RWPE2 (cell line): ENCODE measurements around the gene CFAP46.

Source experiments
- ATAC-seq: fragments of 200-7000 bp; cut with Tn5 transposase; 3 replicates; pipeline ENCODE4 v1.9.1; 2021; ENCODE audit warnings: low read depth
- DNase-seq: peaks from one replicate; pipeline ENCODE4 v3.0.0-alpha.2; 2020; ENCODE audit warnings: low spot score
- H3K27ac ChIP-seq: fragments of 450-650 bp; 2 replicates; pipeline ENCODE4 v1.5.1; 2017; ENCODE audit warnings: mild to moderate bottlenecking; ENCODE audit not compliant: poor library complexity, severe bottlenecking
- H3K27me3 ChIP-seq: fragments of 250-450 bp; sonication (Bioruptor Pico); 2 replicates; pipeline ENCODE4 v1.5.1; 2021; ENCODE audit warnings: mild to moderate bottlenecking, moderate library complexity; ENCODE audit not compliant: insufficient read depth, poor library complexity, severe bottlenecking
- H3K36me3 ChIP-seq: fragments of 250-450 bp; sonication (Bioruptor Pico); 2 replicates; pipeline ENCODE4 v1.5.1; 2020; ENCODE audit warnings: low read depth, mild to moderate bottlenecking, moderate library complexity
- H3K4me1 ChIP-seq: fragments of 250-450 bp; sonication (Bioruptor Pico); 2 replicates; pipeline ENCODE4 v1.5.1; 2021; ENCODE audit warnings: mild to moderate bottlenecking, moderate library complexity; ENCODE audit not compliant: insufficient read depth, poor library complexity, severe bottlenecking
- H3K4me3 ChIP-seq: fragments of 250-450 bp; sonication (Bioruptor Pico); 2 replicates; pipeline ENCODE4 v1.5.1; 2021; ENCODE audit warnings: mild to moderate bottlenecking, moderate library complexity; ENCODE audit not compliant: severe bottlenecking
- H3K9me3 ChIP-seq: fragments of 250-450 bp; sonication (Bioruptor Pico); 2 replicates; pipeline ENCODE4 v1.5.1; 2021; ENCODE audit warnings: mild to moderate bottlenecking, moderate library complexity; ENCODE audit not compliant: severe bottlenecking
- CTCF ChIP-seq: fragments of 450-650 bp; IDR thresholded peaks from one replicate; pipeline ENCODE4 v1.5.1; 2017; ENCODE audit warnings: mild to moderate bottlenecking, moderate library complexity; ENCODE audit not compliant: poor library complexity, severe bottlenecking

The CFAP46 gene

GRCh38 chr10:132836832-132837540 lies 105.4 kb downstream of the CFAP46 start:
- no peak overlapping the region for H3K4me3 ChIP-seq
- H3K36me3 ChIP-seq = no peaks in the 10 kb centered on the region
- H3K4me1 ChIP-seq = no peaks in the 10 kb centered on the region
- peaks cover 27% of the 10 kb centered on the region for H3K27me3 ChIP-seq
- peak; percentile 82 for TF ChIP-seq CTCF
- H3K27ac ChIP-seq = no peak overlapping the region
- no peak for DNase-seq
- ATAC-seq = peak; percentile 17; the same call in 1 of the 3 replicates
- no peaks in the 10 kb centered on the region for H3K9me3 ChIP-seq

GRCh38 chr10:132836248-132836831 lies 106.0 kb downstream of the CFAP46 start:
- H3K27me3 ChIP-seq = peaks cover 34% of the 10 kb centered on the region
- no peaks in the 10 kb centered on the region for H3K36me3 ChIP-seq
- H3K4me3 ChIP-seq = no peak overlapping the region
- H3K4me1 ChIP-seq = no peaks in the 10 kb centered on the region
- 0 out of 3 replicates have a peak, but pooled peaks have one; percentile 19 for ATAC-seq
- no peaks in the 10 kb centered on the region for H3K9me3 ChIP-seq
- no peak overlapping the region for H3K27ac ChIP-seq
- no peak for DNase-seq
- TF ChIP-seq CTCF = no peak

GRCh38 chr10:132835848-132836233 lies 106.5 kb downstream of the CFAP46 start:
- Histone ChIP-seq H3K36me3 (no peaks in the 10 kb centered on the region), H3K4me1 (no peaks in the 10 kb centered on the region)
- ATAC-seq = no peak

GRCh38 chr10:132834891-132835847 lies 107.2 kb downstream of the CFAP46 start:
- no peaks in the 10 kb centered on the region for H3K36me3 ChIP-seq
- no peak for TF ChIP-seq CTCF

More at GRCh38 chr10:132835848-132836233, 106.5 kb downstream of the CFAP46 start:
- peaks cover 39% of the 10 kb centered on the region for H3K27me3 ChIP-seq
- no peak overlapping the region for H3K4me3 ChIP-seq
- no peak for DNase-seq
- no peak overlapping the region for H3K27ac ChIP-seq
- H3K9me3 ChIP-seq = no peaks in the 10 kb centered on the region
- TF ChIP-seq CTCF = no peak

More at GRCh38 chr10:132834891-132835847, 107.2 kb downstream of the CFAP46 start:
- DNase-seq = no peak
- peaks cover 45% of the 10 kb centered on the region for H3K27me3 ChIP-seq
- H3K27ac ChIP-seq = no peak overlapping the region
- no peaks in the 10 kb centered on the region for H3K4me1 ChIP-seq
- no peak for ATAC-seq
- no peak overlapping the region for H3K4me3 ChIP-seq
- no peaks in the 10 kb centered on the region for H3K9me3 ChIP-seq
